NK-92 (cell line): ENCODE results near the gene LIMCH1.
"Not testable (repeated sequence)": the region's sequence is repeated elsewhere in the genome, so short reads cannot be mapped to it uniquely, and the experiment has no call there.

Experiments
- DNase-seq: peaks from one replicate; lab custom pipeline; 2025; ENCODE audit not compliant: unreplicated experiment; lab: John Stamatoyannopoulos, UW

LIMCH1 gene, protein sequence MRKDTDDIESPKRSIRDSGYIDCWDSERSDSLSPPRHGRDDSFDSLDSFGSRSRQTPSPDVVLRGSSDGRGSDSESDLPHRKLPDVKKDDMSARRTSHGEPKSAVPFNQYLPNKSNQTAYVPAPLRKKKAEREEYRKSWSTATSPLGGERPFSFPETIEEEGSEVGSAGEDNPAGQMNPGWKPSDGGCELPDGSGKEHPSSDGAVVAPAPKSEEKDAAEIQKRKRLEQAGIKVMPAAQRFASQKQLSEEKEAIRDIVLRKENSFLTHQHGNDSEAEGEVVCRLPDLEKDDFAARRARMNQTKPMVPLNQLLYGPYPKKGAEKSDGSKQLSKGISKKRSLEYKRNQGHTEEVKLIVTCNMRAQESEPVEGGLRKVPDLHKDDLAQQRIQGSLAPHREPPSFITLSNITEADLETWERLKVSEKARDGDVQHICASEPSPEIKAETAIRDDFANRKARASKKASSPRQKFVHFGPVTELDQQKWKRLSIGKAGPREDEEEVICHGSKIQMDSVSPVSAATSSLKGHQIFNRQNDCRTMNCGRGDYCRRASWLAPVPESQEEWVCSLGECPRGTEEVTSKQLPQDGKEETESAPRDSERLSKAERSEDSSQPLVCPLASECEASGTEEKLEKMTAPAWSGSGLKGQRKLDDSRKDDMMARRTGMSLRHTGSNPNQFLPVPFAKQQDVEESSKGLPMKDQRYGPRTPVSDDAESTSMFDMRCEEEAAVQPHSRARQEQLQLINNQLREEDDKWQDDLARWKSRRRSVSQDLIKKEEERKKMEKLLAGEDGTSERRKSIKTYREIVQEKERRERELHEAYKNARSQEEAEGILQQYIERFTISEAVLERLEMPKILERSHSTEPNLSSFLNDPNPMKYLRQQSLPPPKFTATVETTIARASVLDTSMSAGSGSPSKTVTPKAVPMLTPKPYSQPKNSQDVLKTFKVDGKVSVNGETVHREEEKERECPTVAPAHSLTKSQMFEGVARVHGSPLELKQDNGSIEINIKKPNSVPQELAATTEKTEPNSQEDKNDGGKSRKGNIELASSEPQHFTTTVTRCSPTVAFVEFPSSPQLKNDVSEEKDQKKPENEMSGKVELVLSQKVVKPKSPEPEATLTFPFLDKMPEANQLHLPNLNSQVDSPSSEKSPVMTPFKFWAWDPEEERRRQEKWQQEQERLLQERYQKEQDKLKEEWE (N-terminal part only)

DNA sequence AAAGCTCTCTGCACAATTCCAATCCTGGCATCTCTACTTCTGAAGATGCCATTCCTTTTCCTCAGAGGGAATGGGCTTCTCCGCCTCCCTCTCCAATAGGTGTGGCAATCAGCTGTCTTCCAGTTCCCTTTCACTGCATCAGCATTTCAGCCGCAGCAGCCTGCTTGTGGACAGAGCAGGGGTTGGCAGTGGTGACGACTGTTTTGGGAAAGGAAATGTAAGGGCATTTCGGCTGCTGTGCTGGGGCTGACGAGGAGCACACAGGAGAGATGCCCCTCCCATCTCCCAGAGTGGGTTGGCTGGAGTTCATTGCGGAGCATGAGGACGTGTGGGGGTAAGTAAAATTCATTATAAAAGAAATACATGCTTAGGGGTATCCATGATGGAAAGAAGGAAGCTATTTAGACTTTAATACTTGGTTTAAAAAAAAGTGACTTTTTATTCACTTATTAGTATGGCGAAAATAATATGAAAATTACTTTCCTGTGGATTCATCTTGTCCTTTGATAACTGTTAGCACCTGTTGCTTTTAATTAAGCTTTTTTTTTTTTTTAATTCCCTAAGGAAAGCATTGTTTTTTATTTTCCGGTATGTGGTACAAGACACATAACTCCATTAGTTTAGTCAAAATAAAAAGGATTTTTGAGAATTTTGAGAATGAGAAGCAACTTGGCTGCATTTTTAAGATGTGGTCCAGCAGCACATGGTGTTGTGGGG, at the start of gene LIMCH1:
Gene LIMCH1 (plus strand): TSS at position 141 of the 717 bp plus-strand sequence. CDS start 67,839 bp downstream, outside the sequence.
- DNase-seq = no peak

DNA sequence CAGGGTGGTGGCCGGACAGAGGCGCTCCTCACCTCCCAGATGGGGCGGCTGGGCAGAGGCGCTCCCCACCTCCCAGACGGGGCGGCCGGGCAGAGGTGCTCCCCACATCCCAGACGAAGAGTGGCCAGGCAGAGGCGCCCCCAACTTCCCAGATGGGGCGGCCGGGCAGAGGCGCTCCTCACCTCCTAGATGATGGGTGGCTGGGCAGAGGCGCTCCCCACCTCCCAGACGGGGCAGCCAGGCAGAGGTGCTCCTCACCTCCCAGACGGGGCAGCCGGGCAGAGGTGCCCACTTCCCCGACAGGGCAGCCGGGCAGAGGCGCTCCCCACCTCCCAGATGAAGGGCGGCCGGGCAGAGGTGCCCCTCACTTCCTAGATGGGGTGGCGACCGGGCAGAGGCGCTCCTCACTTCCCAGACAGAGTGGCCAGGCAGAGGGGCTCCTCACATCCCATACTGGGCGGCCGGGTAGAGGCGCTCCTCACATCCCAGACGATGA, 46.8 kb upstream of the LIMCH1 start:
- not testable (repeated sequence) for DNase-seq

DNA sequence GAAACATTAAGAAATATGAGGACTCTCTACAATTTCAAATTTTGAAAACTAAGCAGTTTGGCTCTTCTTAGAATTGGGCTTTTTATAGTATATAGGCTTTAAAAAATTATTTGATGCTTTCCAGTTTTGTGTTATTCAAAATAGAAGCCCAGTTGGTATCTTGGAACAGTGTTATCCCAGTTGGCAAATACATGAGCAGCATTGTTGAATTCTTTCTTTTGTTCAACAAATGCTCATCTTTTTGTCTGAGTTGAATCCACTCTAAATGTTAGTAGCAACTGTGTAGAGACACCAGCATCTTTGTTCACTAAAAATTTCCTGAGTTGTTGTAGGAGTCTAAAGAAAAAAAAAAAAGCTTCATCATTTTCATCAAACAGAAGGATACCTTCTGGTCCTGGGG, 41.0 kb upstream of the LIMCH1 start:
- DNase-seq = no peak

DNA sequence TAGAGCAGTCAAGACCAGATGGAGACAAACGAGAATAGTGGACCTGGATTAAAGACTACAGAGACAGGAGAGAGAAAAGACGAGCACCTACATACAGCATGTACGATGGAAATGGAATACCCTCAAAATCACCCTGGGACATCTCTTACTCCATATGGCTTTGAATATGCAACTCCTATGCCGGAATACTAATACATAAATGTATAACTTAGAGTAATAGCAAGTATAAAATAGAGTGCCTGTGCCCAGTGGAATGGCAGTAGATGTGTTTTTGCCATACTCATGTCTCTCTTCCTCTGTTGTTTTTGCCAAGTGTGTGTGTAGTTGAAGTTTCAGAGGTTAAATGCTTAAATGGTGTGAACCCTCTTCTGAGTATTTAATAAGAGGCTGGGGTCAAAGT, 39.8 kb upstream of the LIMCH1 start:
- DNase-seq = no peak

- no peak for DNase-seq
These were observed 33.7 kb upstream of the LIMCH1 start for GRCh38 chr4:41504167-41504818.

- no peak for DNase-seq
These were observed 32.7 kb upstream of the LIMCH1 start for GRCh38 chr4:41505161-41505661.

DNA sequence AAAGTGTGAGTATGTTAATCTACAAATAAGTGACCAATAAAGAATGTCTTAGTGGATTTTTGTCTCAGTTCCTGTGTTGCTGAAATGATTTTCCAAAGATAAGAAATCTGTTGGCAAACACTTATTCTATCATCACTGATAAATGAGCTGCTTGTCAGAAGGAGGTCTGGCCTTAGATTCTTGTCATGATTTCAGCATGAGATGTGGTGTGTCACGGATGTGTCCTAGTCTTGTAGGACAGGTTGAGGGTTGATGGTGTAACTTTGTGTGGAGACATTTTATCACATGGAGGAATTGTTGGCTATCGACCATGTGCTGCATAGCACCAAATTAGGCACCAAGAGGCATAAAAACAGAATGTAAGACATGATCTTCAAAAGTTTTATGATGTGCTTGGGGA, 31.8 kb upstream of the LIMCH1 start:
- no peak for DNase-seq

DNA sequence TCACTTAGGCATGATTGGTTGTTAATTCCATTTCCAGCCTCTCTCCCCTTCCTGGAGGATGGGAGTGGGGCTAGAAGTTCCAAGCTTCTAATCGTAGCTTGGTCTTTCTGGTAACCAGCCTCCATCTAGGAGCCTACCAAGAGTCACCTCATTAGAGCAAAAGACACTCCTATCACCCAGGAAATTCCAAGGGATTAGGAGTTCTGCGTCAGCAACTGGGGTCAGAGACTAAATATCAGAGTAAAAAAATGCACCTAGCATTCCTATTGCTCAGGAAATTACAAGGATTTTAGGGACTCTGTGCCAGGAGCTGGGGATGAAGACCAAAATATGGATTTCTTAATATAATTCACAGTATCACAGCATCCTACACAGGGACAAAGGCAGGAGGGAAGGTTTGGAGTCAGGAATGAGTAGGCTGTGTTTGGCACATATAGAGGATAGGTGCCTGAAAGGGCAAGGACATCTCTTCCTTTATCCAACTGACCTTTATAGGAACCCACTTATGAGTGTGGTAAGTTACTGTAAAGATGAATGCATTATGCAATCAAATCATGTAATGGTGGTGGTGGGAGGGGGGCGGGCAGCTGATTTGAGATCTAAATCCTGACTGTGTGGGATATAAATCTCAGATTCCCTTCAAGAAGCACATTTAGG, 30.5 kb upstream of the LIMCH1 start:
- no peak for DNase-seq

DNA sequence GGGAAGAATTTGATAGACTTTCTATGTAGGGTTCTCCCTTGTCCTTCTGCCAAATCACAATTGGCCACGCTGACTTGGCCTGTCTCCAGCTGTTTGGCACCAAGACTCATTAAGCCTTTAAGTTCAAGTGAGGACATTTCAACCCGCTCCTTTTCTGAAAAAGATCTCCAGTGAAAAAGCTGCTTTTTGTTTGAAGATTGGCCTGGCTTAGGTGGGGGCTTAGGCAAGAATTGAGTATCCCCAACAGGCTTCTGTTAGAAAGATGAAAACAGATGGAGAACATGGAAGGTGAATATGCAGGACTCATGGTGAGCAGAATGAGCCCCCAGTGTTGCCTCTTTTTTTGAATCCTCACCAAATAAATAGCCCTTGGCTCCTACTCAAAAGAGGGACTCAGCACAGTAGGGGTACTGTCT, 28.5 kb upstream of the LIMCH1 start:
- no peak for DNase-seq

DNA sequence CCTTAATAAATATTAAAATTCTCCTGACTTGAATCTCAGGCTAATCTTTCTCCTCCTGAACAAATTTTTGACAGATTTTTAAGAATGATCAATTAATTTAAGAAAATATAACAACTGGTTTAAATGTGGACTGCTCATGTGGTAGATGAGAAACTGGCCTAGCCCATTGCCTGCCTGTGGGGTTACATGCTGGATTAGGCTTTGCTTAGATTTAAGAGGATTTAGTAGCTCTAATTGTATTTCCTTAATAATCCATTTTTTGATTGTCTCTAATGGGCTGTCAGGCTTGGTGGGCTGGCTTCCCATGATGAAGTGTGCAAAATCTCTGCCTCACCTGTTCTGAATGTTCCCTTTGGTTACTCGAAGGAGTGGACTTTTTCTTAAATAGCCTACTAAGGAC, 27.8 kb upstream of the LIMCH1 start:
- DNase-seq = no peak

DNA sequence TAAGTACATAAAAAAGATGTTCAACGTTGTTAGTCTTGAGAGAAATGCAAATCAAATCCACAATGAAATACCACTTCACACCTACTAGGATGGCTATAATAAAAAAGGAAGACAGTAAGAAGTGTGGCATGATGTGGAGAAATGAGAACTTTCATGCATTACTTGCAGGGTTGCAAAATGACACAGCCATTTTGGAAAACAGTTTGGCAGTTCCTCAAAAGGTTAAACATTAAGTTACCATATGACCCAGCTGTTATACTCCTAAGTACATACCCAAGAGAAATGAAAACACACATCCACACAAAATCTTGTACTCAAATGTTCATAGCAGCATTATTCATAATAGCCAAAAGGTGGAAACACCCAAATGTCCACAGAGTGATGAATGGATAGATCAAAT, 25.8 kb upstream of the LIMCH1 start:
- DNase-seq = no peak

- no peak for DNase-seq
These were observed 25.4 kb upstream of the LIMCH1 start for GRCh38 chr4:41512596-41512995.

DNA sequence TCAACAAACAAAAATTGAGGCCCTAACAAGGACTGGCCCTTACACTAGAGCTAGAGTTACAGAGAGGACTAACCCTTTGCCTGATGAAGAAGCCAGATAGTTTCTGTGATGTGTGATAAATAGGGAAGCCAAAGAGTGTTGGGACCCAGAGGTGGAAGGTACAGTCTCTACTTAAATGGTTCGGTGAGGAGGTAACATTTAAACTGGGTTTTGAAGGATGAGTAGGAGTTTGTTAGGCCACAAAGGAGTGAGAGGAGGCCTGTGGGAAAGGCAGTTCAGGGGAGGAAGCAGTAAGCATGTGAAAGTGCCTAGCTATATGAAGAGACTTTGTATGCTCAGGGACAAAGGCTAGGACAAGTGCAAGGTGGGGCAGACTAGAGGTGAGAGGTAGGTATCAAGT, 23.8 kb upstream of the LIMCH1 start:
- no peak for DNase-seq

DNA sequence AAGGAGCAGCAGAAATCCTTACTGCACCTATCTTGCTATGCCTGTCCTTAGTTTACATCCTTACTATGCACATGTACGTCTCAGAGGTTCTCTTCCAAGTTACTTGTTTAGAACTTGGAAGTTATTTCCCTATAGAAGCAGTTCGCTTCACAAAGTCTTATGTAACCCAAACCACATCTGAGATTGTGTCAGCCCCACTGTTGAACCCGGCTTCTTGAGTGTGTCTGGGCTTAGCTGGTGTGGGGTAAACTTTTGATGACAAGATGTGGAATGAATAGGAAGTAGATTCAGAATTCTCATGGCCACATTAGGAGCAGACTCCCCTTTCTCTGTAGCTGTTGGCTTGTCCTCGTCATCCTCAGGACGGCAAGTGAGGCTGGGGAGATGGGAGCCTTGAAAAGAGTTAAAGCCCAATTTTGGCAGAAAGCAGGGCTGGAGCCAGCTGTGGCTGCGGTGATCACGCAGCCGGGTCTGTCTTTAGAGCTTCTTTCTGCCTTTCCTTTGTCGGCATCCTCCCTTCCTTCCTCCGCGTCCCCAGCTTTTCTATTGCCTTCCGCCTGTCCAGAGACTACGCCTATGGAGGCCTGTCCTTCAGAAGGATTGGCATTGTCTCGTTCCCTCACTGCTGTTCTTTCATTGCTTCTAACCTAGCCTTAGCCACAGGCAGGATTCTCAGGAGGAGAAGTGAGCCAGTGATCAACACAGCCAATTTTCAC, 23.0 kb upstream of the LIMCH1 start:
- no peak for DNase-seq

DNA sequence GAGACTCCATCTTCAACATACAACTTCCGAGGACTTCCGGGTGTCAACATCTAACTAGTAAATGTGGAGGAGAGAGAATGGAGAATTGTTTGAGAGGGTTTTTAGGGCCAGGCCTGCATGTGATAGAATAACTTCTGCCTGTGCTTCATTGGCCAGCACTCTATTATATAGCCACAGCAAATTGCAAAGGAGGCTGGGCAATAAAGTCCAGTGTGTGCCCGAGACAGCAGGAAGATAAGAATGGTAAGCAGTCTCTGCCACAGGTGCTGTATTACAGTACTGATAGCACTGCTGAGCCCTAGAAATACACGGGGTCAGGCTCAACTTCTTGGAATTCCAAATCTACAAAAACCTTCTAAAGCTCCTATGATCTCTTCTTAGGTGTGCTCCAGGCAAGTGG, 20.8 kb upstream of the LIMCH1 start:
- DNase-seq = no peak

- no peak for DNase-seq
These were observed 20.2 kb upstream of the LIMCH1 start for GRCh38 chr4:41517747-41518146.

GRCh38 chr4:41524425-41524824, 13.5 kb upstream of the LIMCH1 start:
- no peak for DNase-seq

DNA sequence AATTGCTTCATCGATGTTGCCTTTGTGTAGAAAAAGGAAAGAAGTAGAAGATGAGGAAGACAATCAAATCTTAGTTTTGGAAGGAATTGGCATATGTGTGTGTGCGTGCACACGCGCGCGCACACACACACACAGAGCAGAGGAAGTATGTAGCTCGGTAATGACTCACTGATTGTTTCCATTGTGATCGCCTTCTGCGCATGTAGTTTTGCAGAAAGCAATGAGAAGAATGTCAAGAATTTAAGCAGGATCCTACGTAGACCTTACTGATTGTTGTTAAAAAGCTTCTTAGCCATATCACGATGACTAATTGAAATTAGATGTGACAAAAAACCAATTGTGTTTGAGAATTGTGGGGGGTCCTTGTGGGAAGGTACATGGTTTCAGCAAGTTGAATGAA, 12.8 kb upstream of the LIMCH1 start:
- no peak for DNase-seq

DNA sequence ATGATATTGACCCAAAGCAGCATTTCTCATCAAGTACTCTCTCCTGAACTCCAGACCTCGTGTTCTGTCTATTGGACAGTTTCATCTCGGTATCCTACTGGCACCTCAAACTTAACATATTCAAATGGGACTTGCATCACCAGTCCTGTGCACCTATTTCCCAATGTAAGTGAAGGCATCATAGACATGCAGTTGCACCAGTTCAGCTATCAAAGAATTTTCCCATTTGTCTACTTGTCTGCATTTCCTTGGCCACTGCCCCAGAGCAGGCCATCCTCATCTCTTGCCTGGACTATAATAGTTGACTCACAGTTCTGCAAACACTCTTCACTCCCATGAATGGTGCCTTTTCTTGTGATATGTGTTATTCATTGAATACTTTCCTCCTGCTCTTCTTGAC, 11.3 kb upstream of the LIMCH1 start:
- DNase-seq = no peak
